ENCODE data around the gene LUZP2. TPM values are rescaled to one million over a fixed set of nuclear protein-coding genes. Genes with fewer than 3 reads are reported as not detected.

The LUZP2 gene
- total RNA-seq, 2 donors from 2014 or later: 1.6 TPM; not detected in 1

DNA sequence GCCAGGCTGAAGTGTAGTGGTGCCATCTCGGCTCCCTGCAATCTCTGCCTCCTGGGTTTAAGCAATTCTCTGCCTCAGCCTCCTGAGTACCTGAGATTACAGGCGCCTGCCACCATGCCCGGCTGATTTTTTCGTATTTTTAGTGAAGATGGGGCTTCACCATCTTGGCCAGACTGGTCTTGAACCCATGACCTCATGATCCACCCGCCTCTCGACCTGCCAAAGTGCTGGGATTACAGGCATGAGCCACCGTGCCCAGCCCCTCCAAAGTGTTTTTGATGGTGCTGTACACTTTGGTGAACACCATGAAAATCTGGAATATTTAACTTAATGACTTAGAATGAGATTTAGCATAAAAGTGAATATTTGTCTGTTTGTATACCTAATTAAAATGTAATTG is 5.6 kb downstream of the LUZP2 start:
- no peak for DNase-seq
- WGBS, 2 donors: 62 to 66% methylated on average over 7 of the region's 7 CpGs
- intact Hi-C loops (cut with DNase I): no loop called here
- TF ChIP-seq, protein P1, sequence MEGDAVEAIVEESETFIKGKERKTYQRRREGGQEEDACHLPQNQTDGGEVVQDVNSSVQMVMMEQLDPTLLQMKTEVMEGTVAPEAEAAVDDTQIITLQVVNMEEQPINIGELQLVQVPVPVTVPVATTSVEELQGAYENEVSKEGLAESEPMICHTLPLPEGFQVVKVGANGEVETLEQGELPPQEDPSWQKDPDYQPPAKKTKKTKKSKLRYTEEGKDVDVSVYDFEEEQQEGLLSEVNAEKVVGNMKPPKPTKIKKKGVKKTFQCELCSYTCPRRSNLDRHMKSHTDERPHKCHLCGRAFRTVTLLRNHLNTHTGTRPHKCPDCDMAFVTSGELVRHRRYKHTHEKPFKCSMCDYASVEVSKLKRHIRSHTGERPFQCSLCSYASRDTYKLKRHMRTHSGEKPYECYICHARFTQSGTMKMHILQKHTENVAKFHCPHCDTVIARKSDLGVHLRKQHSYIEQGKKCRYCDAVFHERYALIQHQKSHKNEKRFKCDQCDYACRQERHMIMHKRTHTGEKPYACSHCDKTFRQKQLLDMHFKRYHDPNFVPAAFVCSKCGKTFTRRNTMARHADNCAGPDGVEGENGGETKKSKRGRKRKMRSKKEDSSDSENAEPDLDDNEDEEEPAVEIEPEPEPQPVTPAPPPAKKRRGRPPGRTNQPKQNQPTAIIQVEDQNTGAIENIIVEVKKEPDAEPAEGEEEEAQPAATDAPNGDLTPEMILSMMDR (IDR thresholded peaks at IDR 0.05): no peak
- TF ChIP-seq POLR2A (IDR thresholded peaks at IDR 0.05): no peak
- H3K27me3 ChIP-seq: no peaks in the 10 kb centered on the region
- no peaks in the 10 kb centered on the region for H3K36me3 ChIP-seq (replicated peaks in 1 of 2; ENCODE audit: insufficient read depth in 1 of 2, low read depth in 2 of 2)
- no peaks in the 10 kb centered on the region for H3K9me3 ChIP-seq
- no peak for ATAC-seq
- H3K27ac ChIP-seq: no peak overlapping the region
- no peak overlapping the region for H3K4me3 ChIP-seq
- H3K4me1 ChIP-seq: no peaks in the 10 kb centered on the region

DNA sequence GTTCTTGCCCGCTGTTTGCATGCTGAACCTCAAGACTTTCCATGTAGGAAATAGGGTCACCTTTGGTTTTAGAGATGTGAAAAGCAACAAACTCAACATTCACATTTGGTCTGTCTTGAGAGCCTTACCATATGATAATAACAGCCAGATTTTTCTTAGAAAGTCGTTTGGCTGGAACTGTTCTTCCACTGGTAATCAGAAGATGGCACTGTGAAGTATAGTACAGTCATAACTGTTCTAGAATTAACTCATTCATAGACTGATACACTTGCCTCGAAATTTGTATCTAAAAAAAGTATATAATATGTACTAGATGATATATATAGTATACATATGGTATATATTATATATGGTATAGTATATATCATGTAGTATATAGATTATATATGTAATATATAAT is 12.3 kb downstream of the LUZP2 start:
- Histone ChIP-seq H3K27me3 (no peaks in the 10 kb centered on the region), H3K36me3 (replicated peaks in 1 of 2; ENCODE audit: insufficient read depth in 1 of 2, low read depth in 2 of 2) (no peaks in the 10 kb centered on the region), H3K4me1 (no peaks in the 10 kb centered on the region), H3K9me3 (no peaks in the 10 kb centered on the region), H3K4me3 (no peak overlapping the region), H3K27ac (no peak overlapping the region)
- TF ChIP-seq, protein P1 (IDR thresholded peaks at IDR 0.05): no peak
- TF ChIP-seq POLR2A (IDR thresholded peaks at IDR 0.05): no peak
- ATAC-seq (no peak), DNase-seq (no peak)
- intact Hi-C loops (cut with DNase I): no loop called here
- WGBS, 2 donors: 35 to 40% methylated on average over 3 of the region's 3 CpGs

DNA sequence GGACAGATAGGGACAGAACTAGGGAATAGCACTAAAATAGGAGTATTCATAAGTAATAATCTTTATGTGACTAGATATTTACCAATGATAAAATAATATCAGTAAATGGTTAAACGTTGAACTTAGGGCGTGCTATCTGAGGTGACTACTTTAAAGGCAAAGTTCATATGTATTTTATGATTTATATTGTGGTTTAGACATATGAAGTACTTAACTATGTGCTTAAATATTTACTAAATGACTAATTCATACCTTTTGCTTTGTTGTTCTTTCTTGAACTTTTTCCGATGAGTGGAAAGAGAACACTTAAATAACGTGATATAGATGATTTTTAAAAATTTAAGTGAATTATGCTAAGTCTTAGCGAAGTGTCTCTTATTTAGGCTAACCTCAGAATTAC is 14.7 kb downstream of the LUZP2 start:
- no peak for ATAC-seq
- Histone ChIP-seq H3K36me3 (replicated peaks in 1 of 2; ENCODE audit: insufficient read depth in 1 of 2, low read depth in 2 of 2) (no peaks in the 10 kb centered on the region), H3K9me3 (no peaks in the 10 kb centered on the region), H3K27me3 (no peaks in the 10 kb centered on the region), H3K27ac (no peak overlapping the region), H3K4me1 (no peaks in the 10 kb centered on the region), H3K4me3 (no peak overlapping the region)
- DNase-seq: no peak
- TF ChIP-seq POLR2A (IDR thresholded peaks at IDR 0.05): no peak
- TF ChIP-seq, protein P1 (IDR thresholded peaks at IDR 0.05): no peak
- intact Hi-C loops (cut with DNase I): no loop called here
- 31 to 39% methylated on average over 5 of the region's 5 CpGs for WGBS, 2 donors

DNA sequence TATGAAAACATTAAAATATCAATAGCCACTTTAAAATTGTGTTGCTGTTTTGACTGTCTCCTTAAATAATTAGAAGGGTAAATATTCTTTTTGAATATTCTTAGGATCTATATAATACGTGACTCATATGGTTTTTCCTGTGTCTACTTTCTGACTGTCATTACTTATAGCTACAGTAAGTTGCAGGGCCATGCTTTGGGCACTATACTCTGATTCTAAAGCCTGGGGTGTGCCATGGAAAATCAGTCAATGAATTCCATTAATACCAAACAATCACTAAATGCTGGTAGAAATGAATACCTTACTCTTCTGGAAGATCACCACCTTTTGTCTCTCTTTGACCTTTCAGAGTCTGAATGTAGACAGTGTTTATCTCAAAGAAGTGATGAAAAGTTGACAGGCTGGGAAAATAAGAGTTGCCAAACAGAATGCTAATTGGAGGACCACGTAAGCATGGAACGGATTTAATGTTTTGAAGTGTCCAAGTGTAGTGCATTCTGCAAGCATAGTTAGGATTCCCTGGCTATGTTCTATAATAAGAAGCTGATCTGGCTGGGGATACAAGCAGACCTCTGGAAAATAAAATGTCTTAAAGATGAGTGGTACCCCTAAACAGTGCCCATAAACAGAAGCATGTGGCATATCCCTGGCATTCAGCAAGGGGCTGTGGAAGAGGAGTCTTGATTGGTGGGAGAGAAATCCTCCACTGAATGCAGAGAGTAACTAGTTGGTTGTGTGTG is 16.8 kb downstream of the LUZP2 start:
- ATAC-seq (no peak), DNase-seq (no peak)
- Histone ChIP-seq H3K27me3 (no peaks in the 10 kb centered on the region), H3K4me3 (no peak overlapping the region), H3K4me1 (no peaks in the 10 kb centered on the region), H3K36me3 (replicated peaks in 1 of 2; ENCODE audit: insufficient read depth in 1 of 2, low read depth in 2 of 2) (no peaks in the 10 kb centered on the region), H3K9me3 (no peaks in the 10 kb centered on the region), H3K27ac (no peak overlapping the region)
- TF ChIP-seq, protein P1 (IDR thresholded peaks at IDR 0.05): no peak
- TF ChIP-seq POLR2A (IDR thresholded peaks at IDR 0.05): no peak
- WGBS, 2 donors: 42 to 44% methylated on average over 3 of the region's 3 CpGs
- intact Hi-C loops (cut with DNase I): no loop called here

DNA sequence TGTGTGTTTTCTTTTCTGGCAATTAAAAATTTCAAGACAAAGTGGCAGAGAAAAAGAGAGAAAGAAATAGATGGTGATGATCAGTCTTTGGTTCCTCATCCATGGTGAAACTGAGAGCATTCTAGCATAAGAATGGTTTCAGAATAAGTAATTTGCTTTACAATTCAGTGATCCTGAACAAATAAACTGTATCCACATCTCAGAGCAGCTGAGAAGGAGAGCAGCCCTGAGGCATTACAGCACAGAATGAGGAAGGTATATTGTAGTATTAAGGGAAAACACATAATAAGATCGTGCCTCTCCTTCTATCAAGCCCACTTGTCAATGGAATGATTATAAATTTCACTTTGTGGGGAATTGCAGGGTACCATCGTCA is 17.4 kb downstream of the LUZP2 start:
- TF ChIP-seq POLR2A (IDR thresholded peaks at IDR 0.05): no peak
- TF ChIP-seq, protein P1 (IDR thresholded peaks at IDR 0.05): no peak
- no peaks in the 10 kb centered on the region for H3K4me1 ChIP-seq
- no peak for DNase-seq
- H3K4me3 ChIP-seq: no peak overlapping the region
- H3K27ac ChIP-seq: no peak overlapping the region
- H3K9me3 ChIP-seq: no peaks in the 10 kb centered on the region
- no peaks in the 10 kb centered on the region for H3K36me3 ChIP-seq (replicated peaks in 1 of 2; ENCODE audit: insufficient read depth in 1 of 2, low read depth in 2 of 2)
- WGBS, 2 donors: 41 to 43% methylated on average over 2 of the region's 2 CpGs
- no peaks in the 10 kb centered on the region for H3K27me3 ChIP-seq
- intact Hi-C loops (cut with DNase I): no loop called here
- ATAC-seq: no peak
